ENCODE results near the gene BTD. TPM values are rescaled to one million over a fixed set of nuclear protein-coding genes. Genes with fewer than 3 reads are reported as not detected.

BTD gene
- total and polyA plus RNA-seq, 10 of the 15 experiments (the other 5 are each of a cell fraction or from before 2014, with no cell fraction given): 3.4 to 10.3 (median 5.0) TPM

GRCh38 chr3:15638891-15639262 lies 37.3 kb downstream of the BTD start (continued):
- TF ChIP-seq ZBTB11 (CRISPR knock-in tag; IDR thresholded peaks at IDR 0.05) (no peak), JUND (IDR thresholded peaks at IDR 0.05; ENCODE audit: low read depth, low read length) (peak; percentile 35; the same call in 1 of the 2 replicates), SIX5 (IDR thresholded peaks at IDR 0.05; ENCODE audit: low read depth, low read length, severe bottlenecking) (no peak), NFYA (IDR thresholded peaks at IDR 0.05; ENCODE audit: borderline replicate concordance, low read depth, low read length) (no peak), RBBP5 (conservative IDR thresholded peaks at IDR 0.05) (no peak), WRNIP1 (IDR thresholded peaks at IDR 0.05; ENCODE audit: borderline replicate concordance, low read depth, low read length) (no peak), RELB (IDR thresholded peaks at IDR 0.05; ENCODE audit: low read depth) (peak; percentile 80), IKZF1 (conservative IDR thresholded peaks at IDR 0.05) (peak; percentile 77), SREBF1 (IDR thresholded peaks at IDR 0.05; ENCODE audit: low read length) (no peak), CHD1 (IDR thresholded peaks at IDR 0.05; ENCODE audit: low read depth, low read length) (no peak), MAX (IDR thresholded peaks at IDR 0.05; ENCODE audit: low read depth, low read length) (no peak), FOS (IDR thresholded peaks at IDR 0.05; ENCODE audit: borderline replicate concordance, extremely low read depth, insufficient read length) (no peak), PAX5 (IDR thresholded peaks at IDR 0.05; ENCODE audit: borderline replicate concordance, low read depth, low read length) (no peak), BMI1 (IDR thresholded peaks at IDR 0.05; ENCODE audit: borderline replicate concordance) (no peak), ZNF384 (IDR thresholded peaks at IDR 0.05; ENCODE audit: borderline replicate concordance, low read depth, low read length) (no peak), RELA (IDR thresholded peaks at IDR 0.05; ENCODE audit: borderline replicate concordance, partially characterized antibody) (peak; percentile 63), NR2C2 (IDR thresholded peaks at IDR 0.05; ENCODE audit: borderline replicate concordance, control insufficient read depth, insufficient read length, low read depth) (no peak)
- TF ChIP-seq, protein P1, sequence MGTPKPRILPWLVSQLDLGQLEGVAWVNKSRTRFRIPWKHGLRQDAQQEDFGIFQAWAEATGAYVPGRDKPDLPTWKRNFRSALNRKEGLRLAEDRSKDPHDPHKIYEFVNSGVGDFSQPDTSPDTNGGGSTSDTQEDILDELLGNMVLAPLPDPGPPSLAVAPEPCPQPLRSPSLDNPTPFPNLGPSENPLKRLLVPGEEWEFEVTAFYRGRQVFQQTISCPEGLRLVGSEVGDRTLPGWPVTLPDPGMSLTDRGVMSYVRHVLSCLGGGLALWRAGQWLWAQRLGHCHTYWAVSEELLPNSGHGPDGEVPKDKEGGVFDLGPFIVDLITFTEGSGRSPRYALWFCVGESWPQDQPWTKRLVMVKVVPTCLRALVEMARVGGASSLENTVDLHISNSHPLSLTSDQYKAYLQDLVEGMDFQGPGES (IDR thresholded peaks at IDR 0.05): no peak
- TF ChIP-seq, protein P2, sequence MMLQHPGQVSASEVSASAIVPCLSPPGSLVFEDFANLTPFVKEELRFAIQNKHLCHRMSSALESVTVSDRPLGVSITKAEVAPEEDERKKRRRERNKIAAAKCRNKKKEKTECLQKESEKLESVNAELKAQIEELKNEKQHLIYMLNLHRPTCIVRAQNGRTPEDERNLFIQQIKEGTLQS (IDR thresholded peaks at IDR 0.05; ENCODE audit: borderline replicate concordance, extremely low read depth, low read depth, low read length): no peak
- TF ChIP-seq, protein P3, sequence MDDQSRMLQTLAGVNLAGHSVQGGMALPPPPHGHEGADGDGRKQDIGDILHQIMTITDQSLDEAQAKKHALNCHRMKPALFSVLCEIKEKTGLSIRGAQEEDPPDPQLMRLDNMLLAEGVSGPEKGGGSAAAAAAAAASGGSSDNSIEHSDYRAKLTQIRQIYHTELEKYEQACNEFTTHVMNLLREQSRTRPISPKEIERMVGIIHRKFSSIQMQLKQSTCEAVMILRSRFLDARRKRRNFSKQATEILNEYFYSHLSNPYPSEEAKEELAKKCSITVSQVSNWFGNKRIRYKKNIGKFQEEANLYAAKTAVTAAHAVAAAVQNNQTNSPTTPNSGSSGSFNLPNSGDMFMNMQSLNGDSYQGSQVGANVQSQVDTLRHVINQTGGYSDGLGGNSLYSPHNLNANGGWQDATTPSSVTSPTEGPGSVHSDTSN (IDR thresholded peaks at IDR 0.05; ENCODE audit: insufficient replicate concordance, low read depth, low read length): no peak
- TF ChIP-seq, protein P4, sequence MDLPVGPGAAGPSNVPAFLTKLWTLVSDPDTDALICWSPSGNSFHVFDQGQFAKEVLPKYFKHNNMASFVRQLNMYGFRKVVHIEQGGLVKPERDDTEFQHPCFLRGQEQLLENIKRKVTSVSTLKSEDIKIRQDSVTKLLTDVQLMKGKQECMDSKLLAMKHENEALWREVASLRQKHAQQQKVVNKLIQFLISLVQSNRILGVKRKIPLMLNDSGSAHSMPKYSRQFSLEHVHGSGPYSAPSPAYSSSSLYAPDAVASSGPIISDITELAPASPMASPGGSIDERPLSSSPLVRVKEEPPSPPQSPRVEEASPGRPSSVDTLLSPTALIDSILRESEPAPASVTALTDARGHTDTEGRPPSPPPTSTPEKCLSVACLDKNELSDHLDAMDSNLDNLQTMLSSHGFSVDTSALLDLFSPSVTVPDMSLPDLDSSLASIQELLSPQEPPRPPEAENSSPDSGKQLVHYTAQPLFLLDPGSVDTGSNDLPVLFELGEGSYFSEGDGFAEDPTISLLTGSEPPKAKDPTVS (IDR thresholded peaks at IDR 0.05; ENCODE audit: low read depth, low read length): no peak
